ENCODE results near the gene BHLHA15.

Gene BHLHA15

GRCh38 chr7:98186452-98187137 lies 24.6 kb upstream of the BHLHA15 start:
- H3K4me3 ChIP-seq (ENCODE audit: low read length), result no peak overlapping the region

GRCh38 chr7:98187138-98187502 lies 24.1 kb upstream of the BHLHA15 start:
- H3K4me3 ChIP-seq (ENCODE audit: low read length), result no peak overlapping the region
- DNase-seq (ENCODE audit: low read depth), result no peak
- TF ChIP-seq CTCF (conservative IDR thresholded peaks at IDR 0.05; ENCODE audit: low read depth, low read length), result no peak

More at GRCh38 chr7:98186452-98187137, 24.6 kb upstream of the BHLHA15 start:
- TF ChIP-seq CTCF (conservative IDR thresholded peaks at IDR 0.05; ENCODE audit: low read depth, low read length), result no peak
- no peak for DNase-seq (ENCODE audit: low read depth)

- DNase-seq (ENCODE audit: low read depth), result no peak
- no peak for TF ChIP-seq CTCF (conservative IDR thresholded peaks at IDR 0.05; ENCODE audit: low read depth, low read length)
Observed at GRCh38 chr7:98189559-98189958, 21.7 kb upstream of the BHLHA15 start.

GRCh38 chr7:98191668-98192431 lies 19.4 kb upstream of the BHLHA15 start:
- no peak overlapping the region for H3K4me3 ChIP-seq (ENCODE audit: low read length)
- TF ChIP-seq CTCF (conservative IDR thresholded peaks at IDR 0.05; ENCODE audit: low read depth, low read length), result no peak
- DNase-seq (ENCODE audit: low read depth), result no peak

More at GRCh38 chr7:98189559-98189958, 21.7 kb upstream of the BHLHA15 start:
- no peak overlapping the region for H3K4me3 ChIP-seq (ENCODE audit: low read length)

- no peak for DNase-seq (ENCODE audit: low read depth)
Observed at GRCh38 chr7:98192781-98193457, 18.3 kb upstream of the BHLHA15 start.

GRCh38 chr7:98193474-98194180 lies 17.6 kb upstream of the BHLHA15 start:
- DNase-seq (ENCODE audit: low read depth), result no peak
- H3K4me3 ChIP-seq (ENCODE audit: low read length), result no peak overlapping the region
- TF ChIP-seq CTCF (conservative IDR thresholded peaks at IDR 0.05; ENCODE audit: low read depth, low read length), result no peak

More at GRCh38 chr7:98192781-98193457, 18.3 kb upstream of the BHLHA15 start:
- no peak for TF ChIP-seq CTCF (conservative IDR thresholded peaks at IDR 0.05; ENCODE audit: low read depth, low read length)
- H3K4me3 ChIP-seq (ENCODE audit: low read length), result no peak overlapping the region

Data from retinal pigment epithelial cell (primary cell).